DND-41 (cell line): ENCODE measurements around the gene DTX3L.

Experiments used
- ATAC-seq: fragments of 200-7000 bp; cut with Tn5 transposase; 3 replicates; pipeline ENCODE4 v1.9.1; 2021; ENCODE audit warnings: low read depth; ENCODE audit not compliant: insufficient read depth
- DNase-seq: peaks from one replicate; pipeline ENCODE4 v3.0.0-alpha.2; 2020
- H2AFZ ChIP-seq: 2 replicates; pipeline ENCODE4 v1.6.0; 2012; ENCODE audit warnings: low read depth, low read length
- H3K27ac ChIP-seq: 2 replicates; pipeline ENCODE4 v1.5.1; 2012; ENCODE audit warnings: low read length, inconsistent platforms
- H3K27me3 ChIP-seq: fragments of 200-600 bp; sonication (generic); 2 replicates; pipeline ENCODE4 v1.6.0; 2012; ENCODE audit warnings: low read length, mild to moderate bottlenecking, inconsistent platforms; ENCODE audit not compliant: insufficient read depth, poor library complexity
- H3K36me3 ChIP-seq: 2 replicates; pipeline ENCODE4 v1.5.1; 2012; ENCODE audit warnings: low read length, inconsistent platforms; ENCODE audit not compliant: insufficient read depth
- H3K4me1 ChIP-seq: 2 replicates; pipeline ENCODE4 v1.5.1; 2012; ENCODE audit warnings: mild to moderate bottlenecking, low read length; ENCODE audit not compliant: insufficient read depth
- H3K4me2 ChIP-seq: 2 replicates; pipeline ENCODE4 v1.6.0; 2012; ENCODE audit warnings: mild to moderate bottlenecking, moderate library complexity, low read length, inconsistent platforms; ENCODE audit not compliant: insufficient read depth
- H3K4me3 ChIP-seq, 2 experiments: fragments of 200-600 bp in 1 of 2; shearing (Covaris generic) in 1 of 2; 2 replicates each; pipeline ENCODE4 v1.5.1; 2012 to 2016; ENCODE audit warnings: inconsistent platforms in 2 of 2, low read length in 2 of 2, mild to moderate bottlenecking in 2 of 2, low read depth in 1 of 2, moderate library complexity in 1 of 2
- H3K79me2 ChIP-seq: 2 replicates; pipeline ENCODE4 v1.6.0; 2012; ENCODE audit warnings: low read length, inconsistent platforms; ENCODE audit not compliant: insufficient read depth
- H3K9ac ChIP-seq: 2 replicates; pipeline ENCODE4 v1.6.0; 2012; ENCODE audit warnings: low read depth, mild to moderate bottlenecking, inconsistent platforms, low read length, moderate library complexity
- H3K9me3 ChIP-seq: 2 replicates; pipeline ENCODE4 v1.5.1; 2012; ENCODE audit warnings: low read length, moderate library complexity, mild to moderate bottlenecking, inconsistent platforms; ENCODE audit not compliant: insufficient read depth, severe bottlenecking
- H4K20me1 ChIP-seq: 2 replicates; pipeline ENCODE4 v1.6.0; 2012; ENCODE audit warnings: low read length; ENCODE audit not compliant: insufficient read depth
- EZH2 ChIP-seq: IDR thresholded peaks from 3 replicates; pipeline ENCODE4 v1.6.1; 2012; ENCODE audit warnings: borderline replicate concordance, low read depth, mild to moderate bottlenecking, moderate library complexity, low read length, inconsistent platforms; ENCODE audit not compliant: severe bottlenecking
- TF ChIP-seq, protein P1 (sequence below): IDR thresholded peaks from 2 replicates; pipeline ENCODE4 v1.5.1; 2012; ENCODE audit warnings: borderline replicate concordance, low read length, moderate library complexity, mild to moderate bottlenecking; ENCODE audit not compliant: poor library complexity, severe bottlenecking; ENCODE audit errors: extremely low read depth

DTX3L gene

DNA sequence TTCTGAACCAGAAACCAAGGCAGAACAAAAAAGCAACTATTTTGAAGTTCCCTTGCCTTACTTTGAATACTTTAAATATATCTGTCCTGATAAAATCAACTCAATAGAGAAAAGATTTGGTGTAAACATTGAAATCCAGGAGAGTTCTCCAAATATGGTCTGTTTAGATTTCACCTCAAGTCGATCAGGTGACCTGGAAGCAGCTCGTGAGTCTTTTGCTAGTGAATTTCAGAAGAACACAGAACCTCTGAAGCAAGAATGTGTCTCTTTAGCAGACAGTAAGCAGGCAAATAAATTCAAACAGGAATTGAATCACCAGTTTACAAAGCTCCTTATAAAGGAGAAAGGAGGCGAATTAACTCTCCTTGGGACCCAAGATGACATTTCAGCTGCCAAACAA is 4.6 kb downstream of the DTX3L start:
- Histone ChIP-seq H3K36me3 (peaks cover 75% of the 10 kb centered on the region), H4K20me1 (no peaks in the 10 kb centered on the region), H3K27me3 (no peaks in the 10 kb centered on the region), H2AFZ (no peak overlapping the region), H3K79me2 (peaks cover 35% of the 10 kb centered on the region), H3K9ac (no peak overlapping the region), H3K4me2 (no peak overlapping the region), H3K9me3 (no peaks in the 10 kb centered on the region), H3K27ac (no peak overlapping the region), H3K4me3 (no peak overlapping the region), H3K4me1 (peaks cover 26% of the 10 kb centered on the region)
- no peak for ATAC-seq
- TF ChIP-seq, protein P1, sequence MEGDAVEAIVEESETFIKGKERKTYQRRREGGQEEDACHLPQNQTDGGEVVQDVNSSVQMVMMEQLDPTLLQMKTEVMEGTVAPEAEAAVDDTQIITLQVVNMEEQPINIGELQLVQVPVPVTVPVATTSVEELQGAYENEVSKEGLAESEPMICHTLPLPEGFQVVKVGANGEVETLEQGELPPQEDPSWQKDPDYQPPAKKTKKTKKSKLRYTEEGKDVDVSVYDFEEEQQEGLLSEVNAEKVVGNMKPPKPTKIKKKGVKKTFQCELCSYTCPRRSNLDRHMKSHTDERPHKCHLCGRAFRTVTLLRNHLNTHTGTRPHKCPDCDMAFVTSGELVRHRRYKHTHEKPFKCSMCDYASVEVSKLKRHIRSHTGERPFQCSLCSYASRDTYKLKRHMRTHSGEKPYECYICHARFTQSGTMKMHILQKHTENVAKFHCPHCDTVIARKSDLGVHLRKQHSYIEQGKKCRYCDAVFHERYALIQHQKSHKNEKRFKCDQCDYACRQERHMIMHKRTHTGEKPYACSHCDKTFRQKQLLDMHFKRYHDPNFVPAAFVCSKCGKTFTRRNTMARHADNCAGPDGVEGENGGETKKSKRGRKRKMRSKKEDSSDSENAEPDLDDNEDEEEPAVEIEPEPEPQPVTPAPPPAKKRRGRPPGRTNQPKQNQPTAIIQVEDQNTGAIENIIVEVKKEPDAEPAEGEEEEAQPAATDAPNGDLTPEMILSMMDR = no peak
- no peak for TF ChIP-seq EZH2
- no peak for DNase-seq

DNA sequence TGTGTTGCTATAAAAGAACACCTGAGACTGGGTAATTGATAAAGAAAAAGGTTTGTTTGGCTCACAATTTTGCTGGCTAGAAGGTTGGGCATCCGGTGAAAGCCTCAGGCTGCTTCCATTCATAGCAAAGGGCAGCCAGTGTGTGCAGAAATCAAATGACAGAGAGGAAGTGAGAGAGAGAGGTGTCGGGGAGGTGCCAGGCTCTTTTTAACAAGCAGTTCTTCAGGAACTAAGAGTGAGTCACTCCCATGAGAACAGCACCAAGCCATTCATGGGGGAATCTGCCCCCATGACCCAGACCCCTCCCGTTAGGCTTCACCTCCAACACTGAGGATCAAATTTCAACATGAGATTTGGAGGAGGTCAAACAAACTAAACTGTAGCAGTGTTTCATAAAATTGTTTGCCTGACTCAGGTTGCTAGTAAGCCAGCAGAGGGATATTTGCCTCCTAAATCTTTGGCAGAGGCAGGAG is 8.8 kb downstream of the DTX3L start:
- DNase-seq (no peak), ATAC-seq (no peak)
- H3K9me3 ChIP-seq = no peaks in the 10 kb centered on the region
- H3K9ac ChIP-seq = no peak overlapping the region
- H3K27me3 ChIP-seq = no peaks in the 10 kb centered on the region
- peaks cover 54% of the 10 kb centered on the region for H3K36me3 ChIP-seq
- H4K20me1 ChIP-seq = no peaks in the 10 kb centered on the region
- no peak overlapping the region for H3K4me2 ChIP-seq
- no peak overlapping the region for H3K4me3 ChIP-seq
- no peak overlapping the region for H2AFZ ChIP-seq
- H3K4me1 ChIP-seq = peaks cover 23% of the 10 kb centered on the region
- TF ChIP-seq EZH2 = no peak
- TF ChIP-seq, protein P1 = no peak
- H3K79me2 ChIP-seq = peaks cover 9% of the 10 kb centered on the region
- no peak overlapping the region for H3K27ac ChIP-seq

DNA sequence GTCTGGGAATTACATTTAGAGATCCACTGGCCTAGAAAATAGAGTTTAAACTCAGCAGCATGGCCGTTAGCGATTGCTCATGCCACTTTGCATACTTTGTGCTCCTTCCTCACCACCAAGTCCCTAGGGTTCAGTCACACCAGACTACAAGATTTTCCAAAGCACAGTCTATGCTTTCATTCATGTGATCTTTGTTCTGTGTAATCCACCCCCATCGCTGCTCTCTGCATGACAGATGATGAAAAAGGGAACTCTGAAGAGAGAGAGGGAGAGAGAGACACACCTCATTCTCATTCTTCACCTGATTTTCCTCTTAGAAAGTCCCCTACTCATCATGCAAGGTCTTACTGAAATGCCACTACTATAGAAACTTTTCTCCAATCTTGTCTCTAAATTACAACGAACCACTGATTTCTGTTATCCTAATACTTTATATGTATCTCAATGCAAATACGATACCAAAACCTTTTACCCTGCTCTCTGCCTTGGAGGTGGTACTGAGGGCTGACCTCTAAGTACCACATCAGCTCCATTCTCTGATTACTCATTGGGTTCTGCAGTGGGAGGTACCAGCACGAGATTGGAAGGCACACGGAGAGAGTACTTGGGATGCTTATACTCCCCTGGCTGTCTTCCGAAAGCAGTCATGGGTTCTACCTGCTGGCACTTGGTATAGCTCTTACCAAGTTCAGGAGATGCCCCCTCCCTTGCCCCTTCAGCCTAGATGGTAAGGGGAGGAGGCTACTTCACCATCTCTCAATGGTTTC is 12.2 kb downstream of the DTX3L start:
- Histone ChIP-seq H3K9ac (no peak overlapping the region), H3K4me1 (peaks cover 32% of the 10 kb centered on the region), H2AFZ (peak overlapping the region; percentile 18; the same call in 1 of the 2 replicates), H3K36me3 (peaks cover 25% of the 10 kb centered on the region), H3K79me2 (peaks cover 15% of the 10 kb centered on the region), H3K27me3 (no peaks in the 10 kb centered on the region), H3K27ac (peak overlapping the region; percentile 38; the same call in 1 of the 2 replicates), H3K4me3 (no peak overlapping the region), H3K4me2 (peak overlapping the region; percentile 72; the same call in 1 of the 2 replicates), H3K9me3 (peaks cover 2% of the 10 kb centered on the region), H4K20me1 (no peaks in the 10 kb centered on the region)
- TF ChIP-seq, protein P1 = no peak
- TF ChIP-seq EZH2 = no peak
- DNase-seq (no peak), ATAC-seq (no peak)
